DND-41 (cell line): ENCODE results near the gene TRAK1.

Experiments used
- ATAC-seq: fragments of 200-7000 bp; cut with Tn5 transposase; 3 replicates; pipeline ENCODE4 v1.9.1; 2021; ENCODE audit warnings: low read depth; ENCODE audit not compliant: insufficient read depth
- DNase-seq: peaks from one replicate; pipeline ENCODE4 v3.0.0-alpha.2; 2020
- H2AFZ ChIP-seq: 2 replicates; pipeline ENCODE4 v1.6.0; 2012; ENCODE audit warnings: low read depth, low read length
- H3K27ac ChIP-seq: 2 replicates; pipeline ENCODE4 v1.5.1; 2012; ENCODE audit warnings: low read length, inconsistent platforms
- H3K27me3 ChIP-seq: fragments of 200-600 bp; sonication (generic); 2 replicates; pipeline ENCODE4 v1.6.0; 2012; ENCODE audit warnings: low read length, mild to moderate bottlenecking, inconsistent platforms; ENCODE audit not compliant: insufficient read depth, poor library complexity
- H3K36me3 ChIP-seq: 2 replicates; pipeline ENCODE4 v1.5.1; 2012; ENCODE audit warnings: low read length, inconsistent platforms; ENCODE audit not compliant: insufficient read depth
- H3K4me1 ChIP-seq: 2 replicates; pipeline ENCODE4 v1.5.1; 2012; ENCODE audit warnings: mild to moderate bottlenecking, low read length; ENCODE audit not compliant: insufficient read depth
- H3K4me2 ChIP-seq: 2 replicates; pipeline ENCODE4 v1.6.0; 2012; ENCODE audit warnings: mild to moderate bottlenecking, moderate library complexity, low read length, inconsistent platforms; ENCODE audit not compliant: insufficient read depth
- H3K4me3 ChIP-seq, 2 experiments: fragments of 200-600 bp in 1 of 2; shearing (Covaris generic) in 1 of 2; 2 replicates each; pipeline ENCODE4 v1.5.1; 2012 to 2016; ENCODE audit warnings: inconsistent platforms in 2 of 2, low read length in 2 of 2, mild to moderate bottlenecking in 2 of 2, low read depth in 1 of 2, moderate library complexity in 1 of 2
- H3K79me2 ChIP-seq: 2 replicates; pipeline ENCODE4 v1.6.0; 2012; ENCODE audit warnings: low read length, inconsistent platforms; ENCODE audit not compliant: insufficient read depth
- H3K9ac ChIP-seq: 2 replicates; pipeline ENCODE4 v1.6.0; 2012; ENCODE audit warnings: low read depth, mild to moderate bottlenecking, inconsistent platforms, low read length, moderate library complexity
- H3K9me3 ChIP-seq: 2 replicates; pipeline ENCODE4 v1.5.1; 2012; ENCODE audit warnings: low read length, moderate library complexity, mild to moderate bottlenecking, inconsistent platforms; ENCODE audit not compliant: insufficient read depth, severe bottlenecking
- H4K20me1 ChIP-seq: 2 replicates; pipeline ENCODE4 v1.6.0; 2012; ENCODE audit warnings: low read length; ENCODE audit not compliant: insufficient read depth
- EZH2 ChIP-seq: IDR thresholded peaks from 3 replicates; pipeline ENCODE4 v1.6.1; 2012; ENCODE audit warnings: borderline replicate concordance, low read depth, mild to moderate bottlenecking, moderate library complexity, low read length, inconsistent platforms; ENCODE audit not compliant: severe bottlenecking
- TF ChIP-seq, protein P1 (sequence below): IDR thresholded peaks from 2 replicates; pipeline ENCODE4 v1.5.1; 2012; ENCODE audit warnings: borderline replicate concordance, low read length, moderate library complexity, mild to moderate bottlenecking; ENCODE audit not compliant: poor library complexity, severe bottlenecking; ENCODE audit errors: extremely low read depth

TRAK1 gene

DNA sequence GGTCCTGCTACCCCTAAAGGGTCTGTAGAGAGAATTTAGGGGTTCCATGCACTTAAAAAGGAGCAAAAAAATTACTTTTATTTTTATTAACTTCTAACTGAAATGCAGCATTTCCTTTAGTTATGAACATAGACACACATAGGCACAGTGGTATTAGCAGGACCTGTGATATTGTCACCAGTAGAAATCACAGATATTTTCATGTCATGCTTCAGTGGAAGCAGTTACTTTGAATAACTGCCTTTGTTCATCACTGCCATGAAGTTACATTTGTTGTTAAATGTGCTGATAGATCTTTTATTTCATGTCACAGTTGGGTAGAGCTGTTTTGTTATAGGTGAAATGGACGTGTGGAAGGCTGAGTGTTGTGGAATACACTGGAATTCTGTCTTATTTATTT is 37.4 kb downstream of the TRAK1 start:
- H3K9ac ChIP-seq: no peak overlapping the region
- H3K4me1 ChIP-seq: no peaks in the 10 kb centered on the region
- no peaks in the 10 kb centered on the region for H3K9me3 ChIP-seq
- H3K27me3 ChIP-seq: no peaks in the 10 kb centered on the region
- TF ChIP-seq, protein P1, sequence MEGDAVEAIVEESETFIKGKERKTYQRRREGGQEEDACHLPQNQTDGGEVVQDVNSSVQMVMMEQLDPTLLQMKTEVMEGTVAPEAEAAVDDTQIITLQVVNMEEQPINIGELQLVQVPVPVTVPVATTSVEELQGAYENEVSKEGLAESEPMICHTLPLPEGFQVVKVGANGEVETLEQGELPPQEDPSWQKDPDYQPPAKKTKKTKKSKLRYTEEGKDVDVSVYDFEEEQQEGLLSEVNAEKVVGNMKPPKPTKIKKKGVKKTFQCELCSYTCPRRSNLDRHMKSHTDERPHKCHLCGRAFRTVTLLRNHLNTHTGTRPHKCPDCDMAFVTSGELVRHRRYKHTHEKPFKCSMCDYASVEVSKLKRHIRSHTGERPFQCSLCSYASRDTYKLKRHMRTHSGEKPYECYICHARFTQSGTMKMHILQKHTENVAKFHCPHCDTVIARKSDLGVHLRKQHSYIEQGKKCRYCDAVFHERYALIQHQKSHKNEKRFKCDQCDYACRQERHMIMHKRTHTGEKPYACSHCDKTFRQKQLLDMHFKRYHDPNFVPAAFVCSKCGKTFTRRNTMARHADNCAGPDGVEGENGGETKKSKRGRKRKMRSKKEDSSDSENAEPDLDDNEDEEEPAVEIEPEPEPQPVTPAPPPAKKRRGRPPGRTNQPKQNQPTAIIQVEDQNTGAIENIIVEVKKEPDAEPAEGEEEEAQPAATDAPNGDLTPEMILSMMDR: no peak
- TF ChIP-seq EZH2: no peak
- no peak overlapping the region for H3K4me2 ChIP-seq
- H4K20me1 ChIP-seq: no peaks in the 10 kb centered on the region
- no peaks in the 10 kb centered on the region for H3K79me2 ChIP-seq
- no peak overlapping the region for H3K4me3 ChIP-seq
- ATAC-seq: no peak
- no peak for DNase-seq
- no peak overlapping the region for H3K27ac ChIP-seq
- no peak overlapping the region for H2AFZ ChIP-seq
- H3K36me3 ChIP-seq: no peaks in the 10 kb centered on the region

DNA sequence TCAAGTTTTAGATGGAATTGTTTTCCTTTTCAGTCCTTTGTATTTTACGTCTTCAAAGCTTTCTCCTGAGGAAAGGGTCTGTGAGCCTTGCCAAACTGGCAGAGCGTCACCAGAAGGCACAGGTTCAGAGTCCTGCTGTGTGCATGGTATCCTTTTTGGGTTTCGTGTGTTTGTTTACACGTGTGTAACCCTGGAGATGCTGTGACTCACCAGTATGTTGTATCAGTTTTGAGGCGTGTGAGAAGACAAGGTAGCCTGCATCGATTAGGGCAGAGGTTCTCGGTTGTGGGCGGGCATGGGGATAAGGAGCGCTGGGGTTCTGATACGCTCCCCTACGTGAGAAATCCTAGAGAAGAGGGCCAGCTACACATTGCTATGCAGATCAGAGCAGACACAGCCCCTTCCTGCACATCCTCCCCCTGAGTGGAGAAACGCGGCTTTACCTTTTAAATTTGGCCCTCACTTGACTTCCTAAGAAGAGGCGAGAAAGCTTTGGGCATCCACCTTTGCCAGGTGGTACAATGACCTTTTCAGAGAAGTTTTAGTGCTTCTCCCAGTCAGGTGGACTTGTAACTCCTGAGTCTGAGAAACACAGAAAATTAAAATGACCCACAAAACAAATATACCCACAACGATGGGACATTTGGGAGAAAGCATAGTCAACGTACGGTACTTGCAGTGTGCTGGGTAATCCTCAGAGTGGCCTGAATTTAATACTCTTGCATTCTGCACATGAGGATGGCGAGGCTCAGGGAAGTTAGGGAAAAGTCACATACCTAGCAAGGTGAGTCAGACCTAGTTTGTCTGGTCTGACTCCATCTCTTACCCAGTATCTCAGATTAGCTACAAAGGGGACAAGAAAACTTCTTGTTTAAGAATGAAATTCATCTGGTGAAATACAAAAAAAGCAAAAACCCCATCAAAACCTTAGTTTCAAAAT is 38.1 kb downstream of the TRAK1 start:
- H3K79me2 ChIP-seq: no peaks in the 10 kb centered on the region
- no peak overlapping the region for H2AFZ ChIP-seq
- H3K9me3 ChIP-seq: no peaks in the 10 kb centered on the region
- no peak overlapping the region for H3K27ac ChIP-seq
- H3K27me3 ChIP-seq: no peaks in the 10 kb centered on the region
- H3K4me1 ChIP-seq: no peaks in the 10 kb centered on the region
- no peak for ATAC-seq
- H3K4me2 ChIP-seq: no peak overlapping the region
- DNase-seq: no peak
- H3K9ac ChIP-seq: no peak overlapping the region
- TF ChIP-seq, protein P1: no peak
- TF ChIP-seq EZH2: no peak
- no peaks in the 10 kb centered on the region for H3K36me3 ChIP-seq
- no peaks in the 10 kb centered on the region for H4K20me1 ChIP-seq
- H3K4me3 ChIP-seq: no peak overlapping the region

DNA sequence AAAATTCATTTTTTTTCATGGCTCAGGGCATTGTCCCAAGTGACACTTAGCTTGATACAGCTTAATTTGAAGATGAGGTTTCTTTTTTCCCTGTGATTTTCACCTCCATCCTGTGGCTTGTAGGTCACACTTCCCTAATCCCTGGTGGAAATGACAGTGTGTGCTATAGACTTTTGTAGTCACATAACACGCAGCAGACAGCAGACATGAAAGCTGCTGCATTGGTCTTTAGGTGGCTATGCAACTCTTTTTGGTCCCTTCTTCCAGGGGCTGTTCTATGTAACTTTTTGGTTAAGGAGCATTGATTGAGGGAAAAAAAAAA is 38.8 kb downstream of the TRAK1 start:
- Histone ChIP-seq H3K4me2 (no peak overlapping the region), H2AFZ (no peak overlapping the region), H3K36me3 (no peaks in the 10 kb centered on the region), H4K20me1 (no peaks in the 10 kb centered on the region), H3K4me3 (no peak overlapping the region), H3K9ac (no peak overlapping the region), H3K79me2 (no peaks in the 10 kb centered on the region), H3K4me1 (no peaks in the 10 kb centered on the region), H3K27ac (no peak overlapping the region), H3K9me3 (no peaks in the 10 kb centered on the region), H3K27me3 (no peaks in the 10 kb centered on the region)
- TF ChIP-seq EZH2: no peak
- TF ChIP-seq, protein P1: no peak
- DNase-seq (no peak), ATAC-seq (no peak)
